HG02588 (cell line): ENCODE measurements around the gene LHFPL5.

Source experiments
- ATAC-seq: cut with Tn5 transposase; IDR thresholded peaks from one replicate; pipeline ENCODE4 v1.9.1; 2021; ENCODE audit warnings: mild to moderate bottlenecking, moderate library complexity; ENCODE audit not compliant: unreplicated experiment

The LHFPL5 gene

GRCh38 chr6:35790683-35791082 lies 14.5 kb upstream of the LHFPL5 start:
- ATAC-seq: no peak

GRCh38 chr6:35794536-35795452 lies 10.4 kb upstream of the LHFPL5 start:
- ATAC-seq: no peak

- no peak for ATAC-seq
Observed at GRCh38 chr6:35795453-35796071, 9.6 kb upstream of the LHFPL5 start.

GRCh38 chr6:35796236-35796635 lies 8.9 kb upstream of the LHFPL5 start:
- ATAC-seq: no peak

GRCh38 chr6:35797837-35798526 lies 7.2 kb upstream of the LHFPL5 start:
- no peak for ATAC-seq

DNA sequence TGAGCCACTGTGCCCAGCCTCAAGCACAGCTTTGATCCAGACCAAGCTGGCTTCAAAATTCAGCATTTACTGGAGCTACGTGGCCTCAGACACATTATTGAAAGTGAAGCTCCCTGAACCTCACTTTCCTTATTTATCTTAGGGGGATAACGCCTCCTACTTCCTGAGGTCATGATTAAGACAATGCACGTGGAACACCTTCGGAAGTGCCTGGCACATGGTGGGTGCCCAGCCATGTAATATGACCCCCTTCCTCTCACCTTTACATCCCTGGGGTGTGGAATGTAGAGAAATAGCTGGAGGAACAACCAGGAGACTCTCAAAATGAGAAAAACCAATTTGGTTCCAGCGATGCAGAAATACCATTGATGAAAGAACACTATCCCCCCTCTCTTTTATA lies 6.4 kb upstream of the LHFPL5 start:
- ATAC-seq: no peak

DNA sequence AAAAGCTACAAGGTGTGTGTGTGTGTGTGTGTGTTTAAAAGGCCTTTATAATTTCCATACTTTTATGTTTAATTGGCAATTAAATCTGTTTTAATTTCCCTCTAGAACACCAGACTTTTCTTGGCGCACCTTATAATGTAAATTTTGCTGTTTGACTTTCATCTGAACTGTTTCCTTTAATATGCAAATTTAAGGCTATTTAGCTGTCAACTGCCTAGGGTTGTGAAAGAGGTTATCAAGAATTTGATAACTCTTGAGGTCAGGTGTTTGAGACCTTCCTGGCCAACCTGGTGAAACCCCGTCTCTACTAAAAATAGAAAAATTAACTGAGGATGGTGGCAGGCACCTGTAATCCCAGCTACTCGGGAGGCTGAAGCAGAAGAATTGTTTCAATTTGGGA lies 4.0 kb upstream of the LHFPL5 start:
- no peak for ATAC-seq

GRCh38 chr6:35808688-35809087 lies 3.5 kb downstream of the LHFPL5 start:
- no peak for ATAC-seq

DNA sequence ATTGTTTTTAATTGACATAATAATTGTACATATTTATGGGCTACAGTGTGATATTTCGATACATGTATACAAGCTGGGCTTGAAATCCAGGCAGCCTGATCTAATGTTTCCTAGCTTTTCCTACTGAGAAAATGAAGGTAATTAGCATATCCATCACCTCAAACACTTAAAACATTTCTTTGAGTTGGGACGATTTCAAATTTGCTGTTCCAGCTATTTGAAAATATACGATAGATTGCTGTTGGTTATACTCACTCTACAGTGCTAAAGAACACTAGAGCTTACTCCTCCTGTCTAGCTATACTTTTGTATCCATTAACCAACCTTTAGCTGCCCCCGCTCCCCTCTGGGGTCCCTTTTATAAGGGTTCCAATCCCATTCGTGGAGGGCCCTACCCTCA lies 4.7 kb downstream of the LHFPL5 start:
- ATAC-seq: no peak

GRCh38 chr6:35810971-35811698 lies 6.0 kb downstream of the LHFPL5 start:
- no peak for ATAC-seq

DNA sequence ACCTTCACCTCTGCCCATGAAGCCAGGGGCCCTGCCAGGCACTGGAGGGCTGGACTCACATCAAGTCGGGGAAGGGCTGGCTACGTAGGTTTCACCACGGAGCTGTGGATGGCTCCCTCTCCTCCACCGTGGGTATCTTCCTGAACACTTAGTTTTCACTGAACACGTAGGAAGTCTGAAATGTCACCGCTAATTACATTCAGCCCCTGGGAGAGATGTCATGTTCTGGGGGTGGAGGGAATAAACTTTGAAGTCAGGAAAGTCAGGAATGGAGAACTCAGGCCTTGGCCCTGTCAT lies 6.5 kb downstream of the LHFPL5 start:
- ATAC-seq: no peak

GRCh38 chr6:35817515-35817914 lies 12.4 kb downstream of the LHFPL5 start:
- ATAC-seq: no peak

- ATAC-seq: no peak
Observed at GRCh38 chr6:35823601-35824000, 18.4 kb downstream of the LHFPL5 start.

- ATAC-seq: no peak
Observed at GRCh38 chr6:35824552-35825192, 19.5 kb downstream of the LHFPL5 start.

DNA sequence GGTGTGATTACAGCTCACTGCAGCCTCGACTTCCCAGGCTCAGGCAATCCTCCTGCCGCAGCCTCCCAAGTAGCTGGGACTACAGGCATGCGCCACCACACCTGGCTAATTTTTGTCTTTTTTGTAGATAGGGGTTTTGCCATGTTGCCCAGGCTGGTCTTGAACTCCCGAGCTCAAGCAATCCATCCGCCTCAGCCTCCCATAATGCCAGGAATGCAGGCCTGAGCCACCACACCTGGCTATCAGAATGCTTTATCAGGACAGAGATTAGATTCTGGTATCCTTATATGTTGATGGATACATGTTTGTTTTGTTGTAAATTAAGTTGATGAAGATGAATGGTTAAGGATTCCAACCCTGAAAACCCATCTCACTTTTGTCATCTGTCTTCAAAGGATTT lies 24.2 kb downstream of the LHFPL5 start:
- no peak for ATAC-seq

- ATAC-seq: no peak
Observed at GRCh38 chr6:35831257-35832007, 26.3 kb downstream of the LHFPL5 start.

GRCh38 chr6:35833536-35833935 lies 28.4 kb downstream of the LHFPL5 start:
- ATAC-seq: no peak

DNA sequence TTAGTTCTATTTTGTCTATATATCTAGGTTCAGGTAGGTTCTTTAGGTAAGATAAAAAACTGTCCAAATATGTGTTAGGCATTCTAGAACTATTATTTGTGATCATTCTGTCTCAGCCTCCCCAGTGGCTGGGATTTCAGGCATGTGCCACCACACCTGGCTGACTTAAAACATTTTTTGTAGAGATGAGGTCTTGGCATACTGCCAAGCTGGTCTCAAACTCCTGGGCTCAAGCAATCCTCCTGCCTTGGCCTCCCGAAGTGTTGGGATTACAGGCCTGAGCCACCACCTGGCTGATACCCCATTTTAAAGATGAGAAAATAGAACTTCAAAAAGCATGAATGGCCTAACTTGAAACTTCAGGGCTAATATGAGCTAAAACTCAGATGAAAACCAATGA lies 33.9 kb downstream of the LHFPL5 start:
- ATAC-seq: no peak

DNA sequence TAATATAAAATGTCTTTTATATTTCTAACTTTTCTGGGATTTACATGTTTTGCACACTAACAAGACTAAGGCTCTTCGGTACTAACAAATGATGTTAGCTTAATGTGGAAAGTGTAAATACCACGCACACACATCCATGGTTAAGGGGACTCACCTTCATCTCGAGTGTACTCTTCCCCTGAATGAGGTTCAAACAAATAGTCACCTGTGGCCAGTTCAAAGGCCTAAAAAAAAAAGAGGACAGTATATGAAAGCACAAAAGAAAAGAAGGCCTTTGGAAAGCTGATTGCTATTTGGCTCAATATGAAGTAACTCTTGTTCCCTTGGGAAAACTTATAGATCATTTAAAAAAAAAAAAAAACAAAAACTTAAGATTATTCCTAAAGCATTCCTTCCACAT lies 37.2 kb downstream of the LHFPL5 start:
- no peak for ATAC-seq

GRCh38 chr6:35844290-35844689 lies 39.1 kb downstream of the LHFPL5 start:
- ATAC-seq: no peak
